ENCODE measurements around the gene MIA3.
"Not testable (repeated sequence)": the region's sequence is repeated elsewhere in the genome, so short reads cannot be mapped to it uniquely, and the experiment has no call there.

The MIA3 gene

DNA sequence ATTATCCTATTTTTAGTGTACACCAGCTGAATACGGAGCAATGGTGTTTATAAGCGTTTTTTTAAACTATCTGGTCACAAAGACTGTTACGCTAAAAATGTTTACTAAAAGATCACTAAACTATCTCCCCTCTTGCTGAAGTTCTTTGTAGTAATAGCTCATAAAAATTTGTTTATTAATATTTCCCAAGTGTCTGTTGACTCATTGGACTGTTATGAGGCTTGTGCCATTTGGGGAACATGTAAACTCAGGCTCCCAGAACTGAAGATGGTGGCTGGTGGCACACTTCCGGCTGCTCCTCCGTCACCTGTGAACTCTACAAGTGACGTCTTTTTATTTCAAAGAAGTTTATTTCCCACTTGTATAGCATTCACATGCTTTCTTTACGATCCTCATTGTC is 48.1 kb downstream of the MIA3 start:
- in situ Hi-C loops (cut with HindIII; ENCODE audit: low sequenced_read_pairs) = no loop called here

DNA sequence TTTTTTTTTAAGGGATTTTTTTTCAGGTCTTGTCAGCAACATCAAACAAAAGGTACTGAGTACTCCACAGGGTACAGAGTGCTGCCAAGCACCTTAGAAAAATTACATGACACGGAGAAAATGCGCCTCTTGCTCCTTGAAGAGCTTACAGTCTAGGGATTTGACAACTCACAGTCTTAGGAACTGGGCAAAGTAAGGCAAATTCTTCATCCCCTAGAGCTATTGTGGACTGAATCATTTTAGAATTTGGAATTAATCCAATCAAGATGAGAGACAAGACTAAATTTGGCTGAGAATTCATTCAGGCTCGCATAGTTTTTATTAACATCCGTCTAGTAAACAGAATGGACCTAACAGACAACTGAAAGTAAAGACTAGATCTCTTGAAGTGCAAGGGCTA is 50.3 kb downstream of the MIA3 start:
- in situ Hi-C loops (cut with HindIII; ENCODE audit: low sequenced_read_pairs) = not testable (repeated sequence)

DNA sequence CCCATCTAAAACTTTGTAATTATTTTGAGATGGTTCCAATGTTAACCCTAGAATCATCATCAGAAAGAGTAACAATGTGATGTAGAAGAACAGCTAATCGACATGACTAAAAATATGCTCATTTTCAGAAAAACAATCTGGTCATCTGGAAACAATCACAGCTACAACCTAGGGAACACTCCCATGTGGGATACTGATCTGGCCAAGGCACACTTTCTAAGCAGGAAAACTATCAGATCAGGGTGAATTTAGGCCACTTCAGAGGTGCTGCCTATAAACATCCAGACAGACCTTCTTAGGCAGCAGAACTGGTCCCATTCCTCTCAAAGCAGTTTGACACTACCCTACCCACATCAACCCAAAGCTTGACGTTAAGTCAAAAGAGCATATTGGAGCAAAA is 51.2 kb downstream of the MIA3 start:
- in situ Hi-C loops (cut with HindIII; ENCODE audit: low sequenced_read_pairs) = not testable (repeated sequence)

DNA sequence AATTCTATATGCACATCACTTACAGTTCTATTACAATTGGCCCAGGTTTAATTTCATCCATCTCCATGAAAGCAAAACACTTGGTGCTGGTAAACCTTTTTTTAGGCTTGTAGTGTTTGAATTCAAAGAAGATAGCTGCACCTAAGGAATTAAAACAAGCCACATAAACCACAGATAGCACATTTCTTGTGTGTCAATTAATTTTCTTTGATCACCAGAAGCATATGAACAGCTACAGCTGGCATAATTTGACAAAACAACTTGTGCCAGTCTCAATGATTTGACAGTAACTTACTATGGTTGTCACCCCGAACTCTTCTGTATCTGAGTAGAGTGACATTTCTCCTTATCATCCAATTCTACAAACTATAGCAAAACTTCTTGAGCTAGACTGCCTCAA is 52.2 kb downstream of the MIA3 start:
- in situ Hi-C loops (cut with HindIII; ENCODE audit: low sequenced_read_pairs) = no loop called here

DNA sequence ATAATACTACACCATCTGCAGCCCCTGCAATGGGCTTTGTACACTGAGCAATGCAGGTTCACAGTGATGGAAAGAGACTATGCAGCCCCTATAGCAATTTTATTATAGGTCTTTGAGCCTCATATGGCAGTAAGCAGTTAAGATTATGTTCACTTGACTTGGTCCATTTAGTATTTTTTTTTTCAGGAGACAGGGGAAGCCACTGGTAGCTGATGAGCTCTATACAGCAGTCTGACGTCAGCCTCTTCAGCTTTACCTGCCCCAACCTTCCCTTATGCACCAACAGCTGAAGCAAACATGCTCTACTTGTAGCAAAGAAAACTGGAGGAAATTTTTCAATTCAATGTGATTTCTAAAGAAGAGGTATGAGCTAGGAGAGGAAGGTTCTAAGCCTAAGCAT is 62.2 kb downstream of the MIA3 start:
- in situ Hi-C loops (cut with HindIII; ENCODE audit: low sequenced_read_pairs) = loop anchor here (5.0 kb wide), 1 partner anchor 67 kb away; no protein-coding TSS in a partner anchor

DNA sequence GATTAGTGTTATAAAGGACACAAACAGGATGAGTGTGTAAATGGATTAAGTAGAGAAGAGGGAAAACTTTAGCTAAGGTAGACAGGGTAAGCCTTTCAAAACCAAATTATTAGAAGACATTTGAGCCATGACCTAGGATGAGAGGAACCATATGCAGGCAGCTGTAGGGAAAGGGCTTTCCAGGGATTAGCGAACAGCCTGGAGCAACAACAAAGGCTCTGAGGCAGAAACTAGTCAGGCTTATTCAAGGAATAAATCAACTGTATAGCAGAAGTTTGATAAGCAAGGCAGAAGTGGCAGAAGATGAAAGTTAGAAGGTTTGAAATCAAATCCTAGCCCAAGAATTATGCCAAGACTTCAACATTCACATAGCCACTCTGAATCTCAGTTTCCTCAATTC is 73.1 kb downstream of the MIA3 start:
- in situ Hi-C loops (cut with HindIII; ENCODE audit: low sequenced_read_pairs) = no loop called here

DNA sequence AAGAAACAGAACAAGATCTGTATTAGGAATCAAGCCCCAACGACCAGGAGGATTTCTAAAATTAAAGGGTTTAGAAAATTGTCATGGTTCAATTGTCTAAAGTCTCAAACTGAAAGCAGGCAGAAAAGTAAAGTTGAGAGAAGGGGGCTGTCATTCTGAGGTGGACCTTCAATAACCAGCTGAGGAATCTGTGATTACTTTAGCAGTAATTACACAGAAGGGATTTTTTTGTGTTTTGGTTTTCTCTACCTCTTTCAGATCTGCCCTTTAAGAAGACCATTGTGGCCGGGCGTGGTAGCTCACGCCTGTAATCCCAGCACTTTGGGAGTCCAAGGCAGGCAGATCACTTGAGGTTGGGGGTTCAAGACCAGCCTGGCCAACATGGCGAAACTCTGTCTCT is 77.0 kb downstream of the MIA3 start:
- in situ Hi-C loops (cut with HindIII; ENCODE audit: low sequenced_read_pairs) = no loop called here

DNA sequence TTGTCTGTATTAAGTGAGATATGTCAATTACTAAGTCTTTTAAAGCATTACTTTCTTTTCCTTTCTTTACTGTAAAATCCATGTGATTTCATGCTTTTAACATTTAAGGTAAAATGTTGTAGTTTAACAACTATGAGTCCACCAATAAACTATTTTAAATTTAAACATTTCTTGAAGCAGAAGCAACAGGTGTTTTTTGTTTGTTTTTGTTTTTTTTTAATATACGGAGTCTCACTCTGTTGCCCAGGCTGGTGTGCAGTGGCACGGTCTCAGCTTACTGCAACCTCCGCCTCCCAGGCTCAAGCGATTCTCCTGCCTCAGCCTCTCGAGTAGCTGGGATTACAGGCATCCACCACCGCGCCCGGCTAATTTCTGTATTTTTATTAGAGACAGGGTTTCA is 78.8 kb downstream of the MIA3 start:
- in situ Hi-C loops (cut with HindIII; ENCODE audit: low sequenced_read_pairs) = no loop called here

DNA sequence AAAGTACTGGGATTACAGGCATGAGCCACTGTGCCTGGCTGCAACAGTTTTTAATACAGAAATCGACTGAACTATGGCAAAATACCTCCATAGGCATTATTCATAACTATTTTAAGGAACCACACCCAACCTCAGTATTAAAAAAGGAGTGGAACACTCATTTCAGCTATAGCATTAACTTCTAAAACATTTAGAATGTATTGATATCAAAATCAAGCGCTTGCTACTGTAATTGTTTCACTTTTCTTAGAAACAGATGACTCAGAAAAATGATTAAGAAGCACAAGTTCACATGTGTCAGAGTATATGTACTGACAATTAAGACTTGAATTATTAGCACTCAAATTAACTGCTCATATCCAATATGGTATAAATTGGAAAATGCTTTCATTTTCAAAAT is 79.3 kb downstream of the MIA3 start:
- in situ Hi-C loops (cut with HindIII; ENCODE audit: low sequenced_read_pairs) = no loop called here

DNA sequence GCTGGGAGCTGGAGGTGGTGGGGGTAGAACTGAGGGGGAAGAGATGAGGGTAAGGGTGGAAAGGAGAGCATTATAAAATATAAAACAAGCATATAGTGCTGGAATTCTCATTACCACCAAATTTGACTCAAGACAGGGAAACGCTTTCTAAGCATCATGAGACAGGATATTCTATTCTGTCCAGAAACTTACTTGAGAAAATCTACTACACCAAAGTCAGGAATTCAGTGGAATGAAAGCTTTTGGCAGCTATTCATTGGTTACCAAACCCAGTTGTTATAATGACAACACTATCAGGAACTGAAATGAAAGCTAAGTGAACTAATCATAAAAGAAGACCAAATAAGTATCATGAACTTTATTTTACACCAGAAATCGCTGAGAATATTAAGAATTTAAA is 79.9 kb downstream of the MIA3 start:
- in situ Hi-C loops (cut with HindIII; ENCODE audit: low sequenced_read_pairs) = no loop called here

DNA sequence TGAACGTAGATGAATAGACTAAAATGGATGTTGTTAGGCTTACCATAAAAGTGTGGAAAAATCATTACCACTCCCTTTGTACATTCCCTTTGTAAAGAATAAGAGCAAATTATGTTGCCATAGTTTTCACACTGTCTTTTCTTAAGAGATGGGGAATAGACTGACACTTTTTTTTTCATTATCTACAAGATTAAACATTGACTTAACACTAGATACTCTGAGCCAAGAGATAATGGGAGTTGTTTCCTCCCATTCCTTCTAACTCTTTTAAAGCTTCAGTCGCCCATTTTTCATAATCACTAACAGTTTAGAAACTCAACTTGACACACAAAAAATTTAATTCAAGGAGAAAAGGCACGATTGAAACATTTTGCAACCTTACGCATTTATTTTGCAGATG is 84.3 kb downstream of the MIA3 start:
- in situ Hi-C loops (cut with HindIII; ENCODE audit: low sequenced_read_pairs) = no loop called here

DNA sequence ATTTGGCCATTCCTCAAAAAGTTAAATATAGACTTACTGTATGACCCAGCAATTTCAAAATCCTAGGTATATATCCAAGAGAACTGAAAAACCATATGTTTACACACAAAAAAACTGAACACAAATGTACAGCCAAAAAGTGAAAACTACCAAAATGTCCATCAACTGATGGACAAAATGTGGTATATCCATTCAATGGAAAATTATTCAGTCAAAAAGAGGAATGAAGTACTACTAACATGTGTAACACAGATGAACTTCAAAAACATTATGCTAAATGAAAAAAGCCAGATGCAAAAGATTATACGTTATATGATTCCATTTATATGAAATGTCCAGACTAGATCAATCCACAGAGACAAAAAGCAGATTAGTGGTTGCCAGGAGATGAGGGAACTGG is 86.4 kb downstream of the MIA3 start:
- in situ Hi-C loops (cut with HindIII; ENCODE audit: low sequenced_read_pairs) = no loop called here

DNA sequence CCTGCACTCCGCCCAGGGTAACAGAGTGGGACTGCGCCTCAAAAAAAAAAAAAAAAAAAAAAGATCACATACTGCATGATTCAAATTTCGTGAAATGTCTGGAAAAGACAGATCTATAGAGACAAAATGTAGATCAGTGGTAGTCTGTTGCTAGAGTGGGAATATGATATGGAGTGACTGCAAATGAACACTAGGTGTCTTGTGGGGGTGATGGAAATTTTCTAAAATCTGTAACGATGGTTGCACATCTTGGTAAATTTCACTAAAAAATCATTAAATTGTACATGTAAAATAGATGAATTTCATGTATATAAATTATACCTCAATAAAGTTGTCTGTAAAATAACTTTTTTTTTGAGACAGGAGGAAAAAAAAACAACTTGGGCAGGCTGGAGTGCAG is 88.9 kb downstream of the MIA3 start:
- in situ Hi-C loops (cut with HindIII; ENCODE audit: low sequenced_read_pairs) = no loop called here

DNA sequence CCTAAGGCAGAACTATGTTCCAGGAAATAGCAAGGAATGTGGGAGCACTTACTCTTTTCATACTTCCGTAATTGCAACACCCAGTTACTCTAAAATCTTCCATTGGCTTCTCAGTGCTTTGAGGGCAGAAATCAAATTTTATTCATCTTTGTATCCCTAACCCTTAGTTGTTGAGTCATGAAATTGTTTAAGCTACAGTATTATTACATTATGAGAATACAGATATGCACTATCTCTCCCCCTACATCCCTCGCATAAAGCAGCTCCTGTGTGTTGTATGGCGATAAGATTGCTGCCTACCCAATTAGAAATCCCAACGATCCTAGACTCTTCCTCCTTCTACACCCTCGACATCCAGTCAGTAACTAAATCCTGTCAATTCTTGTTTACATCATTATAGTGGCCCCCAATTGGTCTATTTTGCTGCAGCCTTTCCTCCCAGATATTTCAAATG is 91.8 kb downstream of the MIA3 start:
- in situ Hi-C loops (cut with HindIII; ENCODE audit: low sequenced_read_pairs) = no loop called here

DNA sequence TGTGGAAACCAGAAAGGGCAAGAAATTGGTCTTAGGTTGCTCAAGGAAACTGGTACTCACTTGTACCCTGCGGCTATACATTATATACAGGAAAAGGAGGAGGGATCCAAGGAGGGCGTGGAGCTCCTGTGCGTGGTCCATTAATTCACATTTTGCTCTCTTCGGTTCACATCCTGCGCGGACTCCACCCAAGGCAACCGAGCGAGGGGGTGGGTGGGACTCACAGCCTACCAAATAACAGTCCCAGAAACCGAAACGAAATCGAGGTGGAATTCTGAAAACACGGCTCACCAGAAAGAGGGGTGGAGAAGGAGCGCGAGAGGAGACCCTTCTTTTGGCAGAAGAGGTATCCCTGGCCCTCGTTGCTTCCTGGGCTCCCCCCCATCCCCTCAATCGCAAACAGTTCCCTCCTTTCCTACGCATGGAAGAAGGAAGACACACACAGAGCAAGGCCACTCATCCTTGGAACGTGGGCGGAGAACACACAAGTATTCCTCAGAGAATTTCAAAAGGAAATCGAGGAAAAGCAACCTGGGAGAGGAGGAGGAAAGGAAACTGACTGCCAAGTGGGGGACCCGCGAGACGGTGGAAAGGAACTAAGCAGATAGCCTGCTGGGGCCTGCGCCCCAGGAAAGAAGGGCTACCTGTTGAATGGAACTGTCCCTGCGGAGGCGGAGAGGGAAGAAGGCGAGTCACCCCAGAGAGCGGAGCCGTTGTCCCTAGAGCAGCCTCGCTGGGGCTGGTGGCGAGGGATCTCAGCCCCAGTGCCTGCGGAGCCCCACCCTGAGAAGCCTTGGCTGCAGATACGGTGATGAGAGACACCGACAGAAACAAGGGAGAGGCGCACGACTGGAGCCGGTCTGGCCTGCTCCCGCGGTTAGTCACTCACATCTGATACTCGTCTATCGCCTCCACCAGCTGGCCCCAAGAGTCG is 93.7 kb downstream of the MIA3 start:
- in situ Hi-C loops (cut with HindIII; ENCODE audit: low sequenced_read_pairs) = no loop called here

DNA sequence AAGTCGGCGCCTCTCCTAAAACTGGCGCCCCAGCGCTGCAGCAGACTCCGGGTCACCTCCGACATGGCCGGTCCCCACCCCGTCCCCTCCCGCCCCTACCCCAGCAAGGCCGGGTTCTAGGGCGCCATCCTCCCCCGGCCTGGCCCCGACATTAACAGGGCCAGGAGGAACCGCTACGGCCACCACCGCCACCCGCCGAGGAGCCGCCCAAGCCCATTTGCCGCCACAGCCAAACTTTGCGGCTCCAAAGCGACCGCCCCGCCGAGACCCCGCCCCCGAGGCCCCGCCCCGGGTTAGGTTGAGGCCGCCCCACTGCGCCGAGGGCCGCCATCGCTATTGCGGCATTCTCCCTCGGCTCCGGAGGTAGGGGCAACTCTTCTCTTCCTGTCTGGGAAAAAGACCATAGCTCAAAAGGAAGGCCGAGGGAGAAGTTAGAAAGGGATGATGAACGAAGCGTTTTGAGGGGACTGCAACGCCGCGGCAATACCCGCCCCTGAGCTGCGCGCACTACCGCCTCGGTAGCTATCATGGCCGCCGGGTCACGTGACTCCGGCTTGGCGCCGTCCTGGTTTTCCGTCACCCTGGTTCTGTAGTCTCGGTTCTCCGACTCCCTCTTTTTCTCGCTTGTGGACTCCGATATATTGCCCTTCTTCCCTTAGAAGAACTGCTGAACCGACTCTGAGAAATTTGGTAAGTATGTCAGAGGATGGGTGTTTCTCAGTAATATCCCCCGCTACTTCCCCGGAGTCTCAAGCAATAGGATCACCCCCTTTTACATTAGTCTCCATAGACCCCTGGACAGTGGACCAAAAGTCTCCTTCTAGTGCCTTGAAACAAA is 94.6 kb downstream of the MIA3 start, which contains the start of the genes AIDA and BROX:
TSS of gene AIDA (minus strand) at position 239 of the 838 bp plus-strand sequence. CDS start at position 65, 174 bp downstream.
TSS of gene BROX (plus strand) at position 312 of the 838 bp plus-strand sequence. CDS start 3,136 bp downstream, outside the sequence.
- in situ Hi-C loops (cut with HindIII; ENCODE audit: low sequenced_read_pairs) = no loop called here

DNA sequence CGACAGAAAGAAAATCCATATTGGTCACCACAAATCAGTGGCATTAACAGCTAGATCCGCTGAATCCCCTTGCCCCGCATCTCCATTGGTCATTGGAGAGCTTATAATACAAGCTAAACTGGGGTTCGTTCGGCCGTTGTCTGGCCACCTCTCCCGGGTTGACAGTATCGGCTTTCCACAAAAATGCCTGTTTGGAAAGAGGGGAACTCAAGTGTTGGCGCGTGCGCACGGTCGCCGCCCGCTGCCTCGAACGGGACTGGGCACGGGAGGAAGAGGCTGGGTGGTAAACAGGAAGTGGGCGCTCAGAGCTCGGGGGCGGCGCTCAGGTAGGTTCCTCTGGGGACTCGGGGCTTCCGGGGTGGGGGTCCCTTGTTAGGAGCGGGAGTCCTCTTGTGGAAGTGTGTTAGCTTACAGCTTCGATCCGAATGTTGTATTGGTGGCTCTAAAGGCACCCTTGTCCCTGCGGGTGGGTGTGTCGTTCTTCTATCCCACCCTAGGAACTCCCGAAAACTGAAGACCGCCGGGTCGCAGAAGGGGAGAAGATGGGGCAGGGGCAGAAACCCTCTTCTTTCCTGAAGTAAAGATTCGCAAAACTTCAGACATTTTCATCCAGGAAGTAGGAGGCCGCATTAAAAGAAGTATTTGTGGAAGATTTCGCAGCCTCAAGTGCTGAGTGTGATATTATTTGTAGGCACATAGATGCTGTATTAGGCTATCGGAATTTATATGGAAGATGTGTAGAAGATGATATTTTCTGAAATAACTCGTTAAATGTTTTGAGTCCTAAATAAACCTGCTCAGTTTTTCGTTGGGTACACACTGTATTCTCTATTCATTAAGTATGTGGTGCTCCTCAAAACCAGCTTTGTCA is 95.4 kb downstream of the MIA3 start:
- in situ Hi-C loops (cut with HindIII; ENCODE audit: low sequenced_read_pairs) = no loop called here

DNA sequence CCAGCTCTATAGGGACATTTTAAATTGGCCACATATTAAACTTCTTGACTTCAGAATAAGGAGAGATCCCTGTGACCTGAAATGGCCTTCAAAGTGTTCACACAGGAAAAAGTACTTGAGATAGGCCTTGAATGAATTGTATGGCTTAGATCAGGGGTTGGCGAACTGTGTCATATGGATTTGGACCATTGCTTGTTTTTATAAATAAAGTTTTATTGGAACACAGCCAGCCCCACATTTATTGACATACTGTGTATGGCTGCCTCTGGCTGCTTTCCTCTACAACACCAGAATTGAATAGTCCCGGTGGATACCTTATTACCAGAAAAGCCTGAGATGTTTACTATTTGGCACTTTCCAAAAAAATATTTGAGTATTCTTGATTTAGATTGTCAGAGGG is 98.5 kb downstream of the MIA3 start:
- in situ Hi-C loops (cut with HindIII; ENCODE audit: low sequenced_read_pairs) = no loop called here
